Stimulated activated naive CD8-positive, alpha-beta T cell treated with anti-CD3 and anti-CD28 coated beads, Interleukin-15, amount 100 ng/mL, for 72 hours (primary cell): ENCODE results near the gene SLBP.
A peak's percentile ranks its signal among the peaks of the same experiment; 100 is the strongest.
"Not testable (repeated sequence)": the region's sequence is repeated elsewhere in the genome, so short reads cannot be mapped to it uniquely, and the experiment has no call there.

Source experiments
- ATAC-seq: fragments of 150-1000 bp; cut with Tn5 transposase; 2 replicates; pipeline ENCODE4 v1.10.0; 2021; ENCODE audit warnings: mild to moderate bottlenecking, moderate library complexity
- DNase-seq, 2 donors: peaks; one replicate each; pipeline ENCODE4 v3.0.0; 2021 to 2022
- H3K27ac Mint-ChIP-seq, 2 donors: one replicate each; pipeline ENCODE4 v1.8.0; 2022; ENCODE audit warnings: mild to moderate bottlenecking in 2 of 2, mixed read lengths in 2 of 2, moderate library complexity in 2 of 2
- H3K27me3 Mint-ChIP-seq: one replicate; pipeline ENCODE4 v1.8.0; 2022; ENCODE audit warnings: mixed read lengths
- H3K4me1 Mint-ChIP-seq: one replicate; pipeline ENCODE4 v1.8.0; 2022; ENCODE audit warnings: mild to moderate bottlenecking, mixed read lengths
- H3K4me3 Mint-ChIP-seq, 2 donors: one replicate each; pipeline ENCODE4 v1.8.0; 2022; ENCODE audit warnings: mild to moderate bottlenecking in 2 of 2, mixed read lengths in 2 of 2, moderate library complexity in 1 of 2
- H3K9me3 Mint-ChIP-seq, 2 donors: one replicate each; pipeline ENCODE4 v1.8.0; 2022; ENCODE audit warnings: mixed read lengths in 2 of 2

Gene SLBP

DNA sequence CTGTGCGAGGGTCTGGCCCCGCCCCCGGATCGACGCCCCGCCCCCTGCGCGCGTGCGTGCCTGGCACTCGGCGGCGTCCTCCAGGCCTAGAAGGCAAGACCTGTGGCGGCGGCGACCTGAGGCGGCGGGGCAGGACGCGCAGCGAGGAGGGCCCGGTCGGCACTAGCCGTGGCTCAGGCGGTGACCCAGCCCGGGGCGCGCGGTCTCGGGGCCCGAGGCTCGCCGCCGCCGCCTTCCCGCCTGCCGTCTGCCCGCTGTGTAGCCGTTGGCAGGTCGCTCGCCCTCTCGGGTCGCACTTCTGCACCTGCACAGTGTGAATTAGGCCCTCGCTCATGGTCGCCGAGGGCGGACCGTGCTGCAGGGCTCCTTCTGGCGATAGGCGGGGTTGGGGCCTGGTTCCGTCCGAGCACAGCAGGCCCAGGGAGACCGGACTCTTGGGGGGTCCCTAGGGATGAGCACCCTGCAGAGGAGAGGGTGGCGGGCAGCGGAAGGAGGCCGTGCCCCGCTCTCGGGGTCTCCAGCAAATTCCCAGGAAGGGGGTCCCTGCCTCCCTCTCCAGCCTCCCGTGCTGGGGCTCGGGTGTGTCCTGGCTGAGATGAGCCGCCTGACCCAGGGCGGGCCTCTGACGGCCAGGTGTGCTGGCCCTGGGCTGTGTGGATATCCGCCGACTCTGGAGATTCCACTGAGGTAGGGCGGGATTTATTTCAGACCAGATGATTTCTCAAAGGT is 27.4 kb downstream of the SLBP start:
- H3K27ac Mint-ChIP-seq, result no peak overlapping the region
- no peak for DNase-seq
- peak; percentile 52 for ATAC-seq
- no peaks in the 10 kb centered on the region for H3K27me3 Mint-ChIP-seq
- no peaks in the 10 kb centered on the region for H3K9me3 Mint-ChIP-seq
- H3K4me3 Mint-ChIP-seq, result peak overlapping the region; percentile 62 to 63
- peaks cover 12% of the 10 kb centered on the region for H3K4me1 Mint-ChIP-seq

DNA sequence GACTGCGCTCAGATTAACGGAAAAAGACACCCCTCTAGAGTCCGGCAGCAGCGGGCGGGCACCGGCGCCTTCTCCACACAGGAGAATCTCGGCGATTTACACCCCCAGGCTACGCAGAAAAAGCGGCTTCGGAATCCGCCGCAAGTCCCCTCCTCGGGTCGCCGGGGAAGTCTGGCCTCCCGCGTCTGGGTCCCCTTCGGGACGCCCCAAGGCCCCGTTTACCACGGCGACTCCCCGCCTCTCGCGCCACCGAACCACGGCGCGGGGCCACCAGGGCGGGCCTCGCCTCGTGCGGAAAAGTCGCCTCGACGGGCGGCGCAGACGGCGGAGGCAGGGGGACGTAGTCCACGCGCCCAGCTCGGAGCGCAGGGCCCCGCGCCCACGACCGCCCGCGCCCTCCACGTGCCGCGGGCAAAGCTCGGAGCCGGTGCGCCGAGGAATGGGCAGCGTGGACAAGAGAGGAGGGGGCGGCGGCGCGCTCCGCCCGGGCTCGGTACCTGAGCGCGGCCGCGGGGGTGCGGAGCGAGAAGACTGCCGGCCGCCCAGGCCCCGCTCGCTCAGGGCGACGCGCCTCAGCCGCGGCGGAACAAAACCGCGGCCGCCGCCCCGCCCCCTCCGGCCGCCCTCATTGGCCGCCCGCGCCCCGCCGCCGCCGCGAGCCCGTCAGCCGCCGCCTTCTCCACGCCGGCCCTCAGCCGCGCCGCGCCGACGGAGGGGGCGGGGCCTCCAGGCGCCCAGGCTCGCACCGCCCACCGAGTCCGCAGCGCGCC is 28.2 kb downstream of the SLBP start, which contains the start of gene FAM53A:
FAM53A (minus strand) TSS at position 578 of the 770 bp plus-strand sequence. CDS start 15,572 bp downstream, outside the sequence.
- Mint-ChIP-seq H3K9me3 (no peaks in the 10 kb centered on the region), H3K4me3 (peak within 1 kb of the TSS; percentile 81 to 86), H3K27me3 (no peaks in the 10 kb centered on the region), H3K27ac (peak within 1 kb of the TSS; percentile 22 to 89), H3K4me1 (peaks cover 12% of the 10 kb centered on the region)
- ATAC-seq (peak; percentile 91), DNase-seq (peak; percentile 94 to 96)

DNA sequence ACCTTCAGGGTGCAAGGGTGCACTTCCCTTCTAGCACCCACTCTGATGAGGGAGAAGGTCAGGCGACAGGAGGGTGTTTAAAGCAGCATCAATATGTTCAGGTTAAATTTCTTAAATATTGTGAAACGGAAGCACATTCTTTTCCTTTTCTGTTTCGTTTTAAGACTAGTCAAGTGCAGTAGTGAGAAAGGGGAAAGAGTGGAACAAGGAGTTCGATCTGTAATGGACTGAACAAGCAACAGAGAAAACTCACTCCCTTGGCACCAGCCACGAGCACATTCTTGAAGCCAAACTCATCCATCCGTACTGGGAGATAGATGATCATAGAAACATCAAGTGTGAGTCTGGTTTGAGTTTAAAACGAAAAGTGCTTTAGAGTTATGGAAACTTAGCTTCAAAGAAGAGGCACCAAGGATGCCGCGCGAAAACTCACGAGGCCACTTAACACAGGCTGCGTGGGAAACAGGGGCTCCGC is 28.8 kb downstream of the SLBP start:
- ATAC-seq, result no peak

DNA sequence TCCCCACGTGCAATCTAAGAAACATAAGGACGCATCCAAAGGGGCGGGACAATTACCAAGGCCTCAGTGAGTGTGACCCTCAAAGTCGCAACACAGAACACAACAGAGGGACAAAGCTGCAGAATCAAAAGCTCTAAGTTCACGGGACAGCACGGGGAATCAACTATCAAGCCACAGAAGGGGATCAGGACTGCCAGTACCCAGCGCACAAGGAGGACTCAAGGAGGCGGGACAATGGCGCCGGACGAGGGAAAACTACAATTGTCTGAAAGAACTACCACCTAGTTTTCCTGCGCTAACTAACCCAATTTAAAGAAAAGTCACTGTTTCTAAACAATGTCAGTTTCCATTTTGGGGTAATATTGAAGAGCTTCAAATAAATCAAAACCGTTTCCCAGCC is 29.3 kb downstream of the SLBP start:
- ATAC-seq (no peak), DNase-seq (no peak)
- H3K4me3 Mint-ChIP-seq, result peak overlapping the region; percentile 81 to 86
- no peaks in the 10 kb centered on the region for H3K9me3 Mint-ChIP-seq
- H3K27me3 Mint-ChIP-seq, result no peaks in the 10 kb centered on the region
- peak overlapping the region in 1 of 2 donors; percentile 63 for H3K27ac Mint-ChIP-seq
- H3K4me1 Mint-ChIP-seq, result peaks cover 12% of the 10 kb centered on the region

More for the DNA sequence above, 28.8 kb downstream of the SLBP start:
- peaks cover 12% of the 10 kb centered on the region for H3K4me1 Mint-ChIP-seq
- DNase-seq, result no peak
- H3K4me3 Mint-ChIP-seq, result peak overlapping the region; percentile 81 to 86
- H3K27ac Mint-ChIP-seq, result peak overlapping the region; percentile 22 to 89
- no peaks in the 10 kb centered on the region for H3K27me3 Mint-ChIP-seq
- H3K9me3 Mint-ChIP-seq, result no peaks in the 10 kb centered on the region

DNA sequence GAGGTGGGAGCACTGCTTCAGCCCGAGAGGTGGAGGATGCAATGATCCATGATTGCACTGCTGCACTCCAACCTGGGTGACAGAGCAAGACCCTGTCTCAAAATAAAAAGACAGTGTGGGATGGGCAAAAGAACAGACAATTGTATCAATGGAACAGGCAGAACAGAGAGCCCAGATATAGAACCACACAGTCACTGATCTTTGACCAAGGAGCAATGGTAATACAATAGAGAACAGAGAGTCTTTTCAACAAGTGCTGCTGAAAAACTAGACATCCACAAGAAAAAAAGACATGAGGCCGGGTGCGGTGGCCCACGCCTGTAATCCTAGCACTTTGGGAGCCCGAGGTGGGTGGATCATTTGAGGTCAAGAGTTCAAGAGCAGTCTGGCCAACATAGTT is 33.9 kb downstream of the SLBP start:
- no peak overlapping the region for H3K4me3 Mint-ChIP-seq
- no peaks in the 10 kb centered on the region for H3K9me3 Mint-ChIP-seq
- H3K27ac Mint-ChIP-seq, result no peak overlapping the region
- H3K27me3 Mint-ChIP-seq, result peaks cover 7% of the 10 kb centered on the region
- H3K4me1 Mint-ChIP-seq, result peaks cover 14% of the 10 kb centered on the region
- no peak for DNase-seq
- ATAC-seq, result no peak

DNA sequence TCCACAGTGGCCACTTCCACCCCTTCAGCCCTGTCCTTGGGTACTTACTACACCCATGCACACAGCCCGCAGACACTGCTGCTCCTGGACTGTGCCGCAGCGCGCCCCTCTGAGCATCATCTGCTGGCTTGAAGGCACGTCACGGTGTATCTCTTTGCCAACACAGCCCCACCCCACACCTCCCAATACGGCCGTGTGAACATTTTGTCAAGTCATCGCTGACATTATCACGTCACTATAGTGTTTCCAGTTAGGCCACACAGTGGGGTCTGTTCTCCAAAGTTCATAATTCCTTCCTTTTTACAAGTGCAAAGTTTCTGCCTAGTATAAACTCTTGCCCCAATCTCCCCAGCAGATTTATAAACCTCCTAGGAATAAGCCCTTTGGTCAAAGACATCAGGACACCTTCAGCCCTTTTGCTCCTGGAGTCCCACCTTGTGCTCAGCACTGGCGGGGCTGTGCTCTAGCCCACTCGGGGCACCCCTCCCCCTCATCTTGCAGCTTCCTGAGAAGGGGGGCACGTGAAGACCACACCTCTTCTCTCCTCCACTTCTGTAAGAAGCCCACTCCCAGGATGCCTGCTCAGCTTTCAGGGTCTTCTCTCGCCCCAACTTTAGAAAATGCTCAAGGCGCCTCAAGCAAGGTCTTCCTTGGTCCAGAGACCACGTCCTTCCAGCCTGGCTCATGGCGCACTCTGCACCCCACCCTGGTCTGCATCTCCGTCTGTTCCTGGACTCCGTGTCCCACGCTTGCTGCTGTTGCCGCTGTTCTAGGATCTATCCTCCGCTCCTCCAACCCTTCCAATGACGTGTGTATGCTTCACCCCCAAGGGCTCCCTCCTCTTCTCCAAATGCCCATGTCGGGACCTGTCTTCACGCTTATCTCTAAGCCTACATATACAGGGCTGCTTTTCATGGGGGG is 35.3 kb downstream of the SLBP start:
- peaks cover 6% of the 10 kb centered on the region for H3K4me1 Mint-ChIP-seq
- no peak for DNase-seq
- peaks cover 7% of the 10 kb centered on the region for H3K27me3 Mint-ChIP-seq
- no peak overlapping the region for H3K4me3 Mint-ChIP-seq
- H3K27ac Mint-ChIP-seq, result no peak overlapping the region
- ATAC-seq, result peak; percentile 31
- no peaks in the 10 kb centered on the region for H3K9me3 Mint-ChIP-seq

DNA sequence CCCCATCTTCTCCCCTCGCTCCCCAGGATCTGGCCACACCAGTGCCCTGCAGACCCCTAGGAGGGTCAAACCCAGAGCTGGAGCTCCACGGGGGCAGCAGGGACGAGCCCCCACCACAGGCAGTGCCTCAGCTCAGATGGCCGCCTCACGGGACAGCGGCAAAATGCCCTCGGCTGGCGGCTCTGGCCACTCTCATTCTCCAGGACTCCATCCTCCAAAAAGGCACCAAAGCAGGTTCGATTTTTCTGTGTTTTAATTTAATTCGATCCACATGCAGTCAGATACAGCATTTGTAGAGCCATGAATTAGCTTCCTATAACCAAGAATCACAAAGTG is 36.3 kb downstream of the SLBP start:
- ATAC-seq (no peak), DNase-seq (no peak)
- Mint-ChIP-seq H3K4me1 (peaks cover 6% of the 10 kb centered on the region), H3K27me3 (peaks cover 7% of the 10 kb centered on the region), H3K27ac (no peak overlapping the region), H3K4me3 (no peak overlapping the region), H3K9me3 (no peaks in the 10 kb centered on the region)

DNA sequence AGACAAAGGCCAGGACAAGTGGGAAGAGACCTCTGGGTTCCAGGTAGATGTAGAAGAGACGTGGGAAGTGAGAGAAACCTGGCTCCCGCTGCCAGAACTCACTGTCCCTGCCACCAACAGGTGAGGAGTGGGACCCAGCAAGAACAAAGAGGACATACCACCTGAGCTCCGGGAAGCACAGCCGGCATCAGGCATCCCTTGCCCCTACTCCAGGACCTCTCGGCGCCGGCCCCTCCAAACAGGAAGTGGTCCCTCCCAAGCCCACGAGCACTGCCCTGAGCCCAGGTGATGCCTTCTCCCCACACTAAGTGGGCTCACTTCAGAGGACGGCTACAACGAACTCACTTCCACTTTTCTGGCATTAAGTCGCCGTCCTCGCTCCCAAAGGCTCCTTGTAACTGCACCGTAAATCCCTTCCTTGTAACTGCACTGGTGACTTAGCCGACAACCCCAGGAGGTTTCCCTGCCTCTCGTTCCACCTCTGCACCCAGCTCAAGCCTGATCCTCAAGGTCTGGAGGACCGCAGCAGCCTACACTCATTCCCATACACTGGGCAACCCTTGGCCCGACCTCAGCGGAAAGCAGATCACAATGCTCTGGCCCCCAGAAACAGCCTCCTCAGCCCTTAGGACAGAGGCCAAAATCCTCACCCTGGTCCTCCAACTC is 36.9 kb downstream of the SLBP start:
- Mint-ChIP-seq H3K9me3 (no peaks in the 10 kb centered on the region), H3K27me3 (peaks cover 7% of the 10 kb centered on the region), H3K4me1 (peaks cover 6% of the 10 kb centered on the region), H3K4me3 (no peak overlapping the region), H3K27ac (no peak overlapping the region)
- no peak for DNase-seq
- ATAC-seq, result no peak

DNA sequence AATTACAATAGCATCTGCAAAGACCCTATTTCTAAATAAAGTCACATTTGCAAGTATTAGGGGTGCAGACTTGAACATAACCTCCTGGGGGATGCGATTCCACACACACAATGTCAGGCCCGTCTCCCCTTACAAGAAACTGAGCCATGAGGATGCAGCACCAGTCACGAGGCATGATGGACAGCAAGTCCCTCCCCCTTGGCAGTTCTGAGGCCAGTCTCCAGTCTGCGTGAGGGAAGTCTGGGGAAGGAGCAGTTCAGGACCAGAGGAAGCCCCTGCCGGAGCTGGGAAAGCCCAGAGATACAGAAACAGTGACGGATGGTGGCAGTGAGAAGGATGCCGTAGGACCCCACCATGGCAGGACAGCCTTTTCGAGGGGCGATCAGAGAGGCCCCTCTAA is 37.4 kb downstream of the SLBP start:
- no peaks in the 10 kb centered on the region for H3K9me3 Mint-ChIP-seq
- ATAC-seq, result no peak
- no peak overlapping the region for H3K27ac Mint-ChIP-seq
- H3K27me3 Mint-ChIP-seq, result peaks cover 7% of the 10 kb centered on the region
- H3K4me3 Mint-ChIP-seq, result no peak overlapping the region
- H3K4me1 Mint-ChIP-seq, result peaks cover 6% of the 10 kb centered on the region
- no peak for DNase-seq

DNA sequence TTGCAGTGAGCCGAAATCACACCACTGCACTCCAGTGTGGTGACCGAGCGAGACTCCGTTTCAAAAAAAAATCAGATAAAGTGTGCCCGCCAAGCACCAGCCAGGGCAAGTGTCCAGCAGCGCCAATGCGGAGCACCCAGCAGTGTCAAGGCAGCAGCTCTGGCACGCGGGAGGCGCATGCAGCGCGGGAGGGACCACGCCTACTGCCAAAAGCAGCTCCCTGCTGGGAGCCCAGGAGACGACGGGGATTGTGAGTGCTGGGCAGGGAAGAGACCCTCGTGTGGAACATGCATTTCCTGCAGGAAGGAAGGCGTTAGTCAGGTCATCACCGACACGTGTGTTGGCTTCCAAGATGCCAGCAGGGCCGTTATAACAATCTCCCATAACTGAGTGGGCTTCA is 38.4 kb downstream of the SLBP start:
- H3K4me1 Mint-ChIP-seq, result peaks cover 6% of the 10 kb centered on the region
- no peak overlapping the region for H3K27ac Mint-ChIP-seq
- DNase-seq, result no peak
- H3K4me3 Mint-ChIP-seq, result no peak overlapping the region
- H3K27me3 Mint-ChIP-seq, result peaks cover 7% of the 10 kb centered on the region
- no peak for ATAC-seq
- H3K9me3 Mint-ChIP-seq, result no peaks in the 10 kb centered on the region

DNA sequence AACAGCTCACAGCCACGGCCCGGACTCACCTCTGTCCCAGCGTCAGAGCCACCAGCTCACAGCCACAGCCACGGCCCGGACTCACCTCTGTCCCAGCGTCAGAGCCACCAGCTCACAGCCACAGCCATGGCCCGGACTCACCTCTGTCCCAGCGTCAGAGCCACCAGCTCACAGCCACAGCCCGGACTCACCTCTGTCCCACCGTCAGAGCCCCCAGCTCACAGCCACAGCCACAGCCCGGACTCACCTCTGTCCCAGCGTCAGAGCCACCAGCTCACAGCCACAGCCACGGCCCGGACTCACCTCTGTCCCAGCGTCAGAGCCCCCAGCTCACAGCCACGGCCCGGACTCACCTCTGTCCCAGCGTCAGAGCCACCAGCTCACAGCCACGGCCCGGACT is 41.1 kb downstream of the SLBP start:
- not testable (repeated sequence) for ATAC-seq, H3K4me1 Mint-ChIP-seq, H3K4me3 Mint-ChIP-seq, H3K27me3 Mint-ChIP-seq, H3K27ac Mint-ChIP-seq, H3K9me3 Mint-ChIP-seq, DNase-seq

DNA sequence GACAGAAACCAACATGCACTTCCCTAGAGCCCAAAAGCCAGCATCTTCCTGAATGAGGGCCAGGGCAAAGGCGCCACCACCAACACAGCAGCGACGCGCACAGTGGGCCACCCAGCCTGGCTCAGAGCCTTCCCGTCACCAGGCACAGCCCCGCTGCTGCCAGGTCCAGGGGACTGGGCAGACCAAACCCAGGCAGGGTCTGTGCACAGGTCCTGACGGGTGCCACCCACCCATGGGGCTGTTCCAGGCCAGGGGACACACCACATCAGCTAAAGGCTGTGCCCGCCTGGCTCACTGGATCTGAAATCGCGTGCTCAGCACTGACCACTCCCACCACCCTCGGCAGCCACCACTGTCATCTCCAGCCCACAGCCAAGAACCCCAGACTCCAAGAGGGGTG is 41.8 kb downstream of the SLBP start:
- H3K4me3 Mint-ChIP-seq, result no peak overlapping the region

DNA sequence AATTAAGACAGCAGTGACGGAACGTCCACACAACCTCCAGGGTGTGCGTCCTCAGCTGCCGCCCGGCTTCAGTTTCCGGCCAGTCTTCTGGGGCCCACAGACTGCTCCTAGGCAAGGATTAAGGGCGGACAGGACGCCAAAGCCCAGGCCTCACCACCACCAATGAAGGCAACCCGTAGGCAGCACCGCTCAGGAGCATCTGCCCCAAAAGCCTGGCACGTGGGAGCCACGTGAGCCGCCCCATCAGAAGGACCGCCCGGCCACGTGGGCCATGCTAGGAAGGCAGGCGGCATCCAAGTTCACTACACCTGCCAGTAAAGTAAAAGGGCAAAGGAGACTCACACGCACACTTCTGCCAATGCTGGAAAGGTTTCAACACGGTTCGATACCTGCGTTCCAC is 42.3 kb downstream of the SLBP start:
- Mint-ChIP-seq H3K9me3 (no peaks in the 10 kb centered on the region), H3K27ac (no peak overlapping the region), H3K27me3 (no peaks in the 10 kb centered on the region), H3K4me3 (no peak overlapping the region), H3K4me1 (no peaks in the 10 kb centered on the region)
- DNase-seq, result no peak
- no peak for ATAC-seq

More for the DNA sequence above, 41.8 kb downstream of the SLBP start:
- no peaks in the 10 kb centered on the region for H3K9me3 Mint-ChIP-seq
- no peaks in the 10 kb centered on the region for H3K27me3 Mint-ChIP-seq
- H3K4me1 Mint-ChIP-seq, result peaks cover under 1% of the 10 kb centered on the region
- no peak overlapping the region for H3K27ac Mint-ChIP-seq
- ATAC-seq (no peak), DNase-seq (no peak)

DNA sequence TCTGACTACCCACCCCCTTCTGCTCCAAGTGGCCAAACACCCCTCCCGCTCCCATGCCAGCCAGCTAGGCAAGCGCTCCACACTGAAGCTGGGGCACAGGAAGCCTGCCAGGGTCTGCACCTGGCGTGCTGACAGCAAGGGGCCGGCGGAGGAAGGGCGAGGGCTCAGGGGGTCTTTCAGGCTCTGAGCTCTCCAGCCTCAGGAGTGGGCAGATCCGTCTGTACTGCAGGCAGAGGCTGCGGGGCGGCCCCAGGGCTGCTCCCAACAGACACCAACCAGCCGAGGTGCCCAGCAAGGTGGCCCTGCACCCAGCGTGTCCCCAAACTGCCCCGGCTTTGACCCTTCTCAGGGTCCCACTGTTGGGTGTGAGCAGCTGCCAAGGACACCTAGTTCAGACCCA is 42.8 kb downstream of the SLBP start:
- DNase-seq, result no peak
- no peak for ATAC-seq
- Mint-ChIP-seq H3K4me3 (no peak overlapping the region), H3K27me3 (no peaks in the 10 kb centered on the region), H3K9me3 (no peaks in the 10 kb centered on the region), H3K27ac (no peak overlapping the region), H3K4me1 (no peaks in the 10 kb centered on the region)

DNA sequence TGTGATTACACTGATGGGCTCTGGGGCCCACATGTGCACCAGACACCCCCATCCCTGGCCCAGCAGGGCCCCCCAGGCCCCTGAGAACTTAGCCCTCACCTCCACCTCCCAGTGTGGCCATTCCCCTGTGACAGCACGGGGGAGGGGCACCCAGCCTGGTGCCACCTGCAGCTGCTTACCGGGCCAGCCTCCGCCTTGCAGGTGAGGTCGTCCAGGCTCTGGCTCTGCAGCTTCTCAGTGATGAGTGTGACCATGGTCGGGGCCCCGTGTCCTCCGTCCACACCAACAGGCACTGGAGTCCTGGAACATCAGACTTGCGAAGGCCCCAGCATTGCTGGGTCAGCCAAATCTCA is 43.7 kb downstream of the SLBP start:
- Mint-ChIP-seq H3K4me1 (no peaks in the 10 kb centered on the region), H3K4me3 (no peak overlapping the region), H3K9me3 (no peaks in the 10 kb centered on the region), H3K27ac (no peak overlapping the region), H3K27me3 (no peaks in the 10 kb centered on the region)
- DNase-seq, result no peak
- no peak for ATAC-seq
